Measurements from ENCODE around the gene NRG3.

- TF ChIP-seq CTCF (IDR thresholded peaks at IDR 0.05) (no peak), POLR2A (IDR thresholded peaks at IDR 0.05) (no peak), EP300 (IDR thresholded peaks at IDR 0.05) (no peak)
Observed at GRCh38 chr10:81885491-81885890, 10.5 kb downstream of the NRG3 start.

Data from tibial nerve (tissue), 4 donors.